Measurements from ENCODE around the gene C4orf50.

- TF ChIP-seq CTCF (IDR thresholded peaks at IDR 0.05; ENCODE audit: control extremely low read depth in 1 of 3, insufficient read depth in 1 of 3, low read depth in 1 of 3, low read length in 3 of 3) (no peak), POLR2A (IDR thresholded peaks at IDR 0.05; ENCODE audit: control extremely low read depth in 1 of 2, low read depth in 2 of 2, low read length in 2 of 2) (no peak), CREB1 (IDR thresholded peaks at IDR 0.05) (no peak), GTF2F1 (IDR thresholded peaks at IDR 0.05; ENCODE audit: borderline replicate concordance, low read depth, low read length) (no peak), EP300 (IDR thresholded peaks at IDR 0.05; ENCODE audit: borderline replicate concordance in 1 of 2, low read depth in 2 of 2, low read length in 2 of 2) (no peak), CEBPB (IDR thresholded peaks at IDR 0.05; ENCODE audit: low read depth, low read length) (no peak), RNF2 (IDR thresholded peaks at IDR 0.05; ENCODE audit: borderline replicate concordance, low read depth, low read length, missing control alignments, poor library complexity, severe bottlenecking) (no peak), BRCA1 (IDR thresholded peaks at IDR 0.05; ENCODE audit: low read depth, low read length) (no peak), KDM4A (IDR thresholded peaks at IDR 0.05; ENCODE audit: low read depth, low read length, severe bottlenecking) (no peak), POLR2AphosphoS5 (IDR thresholded peaks at IDR 0.05; ENCODE audit: low read depth, low read length) (no peak), E2F6 (IDR thresholded peaks at IDR 0.05) (no peak)
Measured at GRCh38 chr4:5957076-5957475, 61.2 kb downstream of the C4orf50 start.

Measured in H1 (cell line).